Activated naive CD4-positive, alpha-beta T cell (primary cell): Measurements from ENCODE around the gene NETO2.
"Not testable (repeated sequence)": the region's sequence is repeated elsewhere in the genome, so short reads cannot be mapped to it uniquely, and the experiment has no call there.

ENCODE experiments used
- DNase-seq, 4 experiments: peaks; one replicate each; lab custom pipeline; 2025; lab: John Stamatoyannopoulos, UW

The NETO2 gene

GRCh38 chr16:47134550-47134949 lies 9.2 kb downstream of the NETO2 start:
- DNase-seq = no peak

GRCh38 chr16:47132308-47132707 lies 11.4 kb downstream of the NETO2 start:
- DNase-seq = no peak

GRCh38 chr16:47129755-47130435 lies 13.8 kb downstream of the NETO2 start:
- DNase-seq = no peak

- no peak for DNase-seq
These were observed 16.2 kb downstream of the NETO2 start for GRCh38 chr16:47127541-47127940.

GRCh38 chr16:47125757-47126156 lies 18.0 kb downstream of the NETO2 start:
- DNase-seq = no peak

GRCh38 chr16:47113130-47113529 lies 30.6 kb downstream of the NETO2 start:
- no peak for DNase-seq

- no peak for DNase-seq
These were observed 32.8 kb downstream of the NETO2 start for GRCh38 chr16:47110939-47111338.

GRCh38 chr16:47109361-47109760 lies 34.4 kb downstream of the NETO2 start:
- DNase-seq = no peak

- DNase-seq = not testable (repeated sequence)
These were observed 40.8 kb downstream of the NETO2 start for GRCh38 chr16:47102921-47103320.

- DNase-seq = not testable (repeated sequence)
These were observed 46.6 kb downstream of the NETO2 start for GRCh38 chr16:47097154-47097553.

- no peak for DNase-seq
These were observed 47.4 kb downstream of the NETO2 start for GRCh38 chr16:47096297-47096696.

GRCh38 chr16:47084198-47084597 lies 59.5 kb downstream of the NETO2 start:
- DNase-seq = no peak

GRCh38 chr16:47082099-47082865 lies 61.5 kb downstream of the NETO2 start:
- DNase-seq = no peak

GRCh38 chr16:47081115-47081514 lies 62.6 kb downstream of the NETO2 start:
- DNase-seq = no peak

GRCh38 chr16:47079860-47080259 lies 63.9 kb downstream of the NETO2 start:
- DNase-seq = no peak

- DNase-seq = no peak
These were observed 70.3 kb downstream of the NETO2 start for GRCh38 chr16:47073223-47074155.

- DNase-seq = no peak
These were observed 71.6 kb downstream of the NETO2 start for GRCh38 chr16:47072158-47072557.

GRCh38 chr16:47069841-47070584 lies 73.7 kb downstream of the NETO2 start:
- DNase-seq = no peak

- DNase-seq = no peak
These were observed 74.4 kb downstream of the NETO2 start for GRCh38 chr16:47069313-47069712.

GRCh38 chr16:47067203-47067602 lies 76.5 kb downstream of the NETO2 start:
- DNase-seq = no peak

GRCh38 chr16:47065766-47066688 lies 77.7 kb downstream of the NETO2 start:
- no peak for DNase-seq
